CD4-positive, alpha-beta T cell treated with Interferon gamma for 1 hour (primary cell): ENCODE data around the gene RGL4.

Experiments
- DNase-seq: peaks from one replicate; pipeline ENCODE4 v3.0.0-alpha.2; 2020

Gene RGL4

GRCh38 chr22:23681026-23681809 is 9.6 kb upstream of the RGL4 start:
- no peak for DNase-seq

GRCh38 chr22:23682077-23682476 is 8.7 kb upstream of the RGL4 start:
- no peak for DNase-seq

DNA sequence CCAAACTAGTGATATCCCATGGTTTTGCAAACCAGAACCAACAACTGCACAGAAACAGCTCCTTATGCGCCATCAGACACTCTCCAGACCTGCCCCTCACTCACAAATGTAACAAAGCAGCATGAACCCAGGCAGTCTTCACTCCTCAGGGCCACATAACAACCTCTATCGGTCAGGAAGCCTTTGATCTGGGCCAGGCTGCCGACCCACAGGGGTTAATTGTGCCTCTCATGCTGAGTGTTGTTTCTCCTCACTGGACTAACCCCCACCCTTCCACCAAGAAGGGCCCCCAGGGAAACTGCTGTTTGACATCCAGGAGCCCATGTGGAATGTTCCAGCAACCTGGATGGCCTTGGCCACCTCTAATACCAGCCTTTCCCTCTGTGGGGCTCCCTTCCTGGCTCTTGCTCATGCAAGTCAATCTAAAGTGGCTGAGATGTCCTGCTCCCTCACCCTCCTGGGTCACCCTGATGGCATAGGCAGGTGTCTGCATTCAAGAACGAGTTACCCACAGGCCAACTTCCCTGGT is 7.9 kb upstream of the RGL4 start:
- DNase-seq, result no peak

DNA sequence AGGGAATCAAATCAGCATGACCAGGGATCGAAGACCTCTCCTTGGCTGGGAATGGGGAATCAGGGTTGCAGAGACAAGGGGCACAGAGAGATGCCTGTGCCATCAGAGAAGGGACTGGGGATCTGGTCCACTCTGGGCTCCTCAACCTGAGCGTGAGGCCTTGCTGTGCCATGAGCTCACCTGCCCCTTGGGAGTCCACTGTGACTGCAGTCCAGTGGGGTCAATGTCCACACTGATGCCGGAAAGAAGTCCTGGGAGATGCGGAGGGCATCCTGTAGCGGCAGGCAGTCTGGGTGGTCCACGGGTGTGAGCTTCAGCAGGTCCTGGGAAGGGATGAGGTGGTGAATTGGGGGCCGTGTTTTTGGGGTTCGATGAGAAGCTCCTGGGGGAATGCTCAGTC is 7.3 kb upstream of the RGL4 start:
- no peak for DNase-seq

GRCh38 chr22:23684026-23684425 is 6.8 kb upstream of the RGL4 start:
- no peak for DNase-seq

- no peak for DNase-seq
Observed at GRCh38 chr22:23684561-23685031, 6.2 kb upstream of the RGL4 start.

DNA sequence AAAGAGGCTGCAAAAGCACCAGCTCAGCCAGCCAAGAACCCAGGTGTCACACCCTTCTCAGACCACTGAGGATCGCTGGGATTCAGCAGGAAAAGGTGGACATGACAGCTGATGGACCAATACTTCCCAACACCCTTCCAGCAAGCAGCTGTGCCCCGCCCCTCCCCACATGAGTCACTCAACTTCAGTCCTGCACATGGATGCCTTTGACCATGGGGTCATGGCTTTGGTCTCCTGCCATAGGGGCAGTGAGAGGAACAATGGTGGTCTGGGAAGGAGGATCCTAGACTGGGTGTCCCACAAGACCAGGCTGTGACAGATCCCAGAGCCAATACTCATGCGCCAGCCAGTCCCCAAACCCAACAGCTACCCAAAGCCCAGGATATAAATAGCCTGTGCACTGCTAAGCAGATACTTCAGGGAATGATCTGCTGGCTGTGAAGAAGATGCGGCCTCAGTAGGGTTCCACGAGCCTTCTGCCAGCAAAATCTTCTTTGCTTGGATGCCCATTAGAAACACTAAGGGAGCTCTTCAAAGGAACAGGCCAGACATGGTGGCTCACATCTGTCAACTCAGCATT is 5.5 kb upstream of the RGL4 start:
- no peak for DNase-seq

DNA sequence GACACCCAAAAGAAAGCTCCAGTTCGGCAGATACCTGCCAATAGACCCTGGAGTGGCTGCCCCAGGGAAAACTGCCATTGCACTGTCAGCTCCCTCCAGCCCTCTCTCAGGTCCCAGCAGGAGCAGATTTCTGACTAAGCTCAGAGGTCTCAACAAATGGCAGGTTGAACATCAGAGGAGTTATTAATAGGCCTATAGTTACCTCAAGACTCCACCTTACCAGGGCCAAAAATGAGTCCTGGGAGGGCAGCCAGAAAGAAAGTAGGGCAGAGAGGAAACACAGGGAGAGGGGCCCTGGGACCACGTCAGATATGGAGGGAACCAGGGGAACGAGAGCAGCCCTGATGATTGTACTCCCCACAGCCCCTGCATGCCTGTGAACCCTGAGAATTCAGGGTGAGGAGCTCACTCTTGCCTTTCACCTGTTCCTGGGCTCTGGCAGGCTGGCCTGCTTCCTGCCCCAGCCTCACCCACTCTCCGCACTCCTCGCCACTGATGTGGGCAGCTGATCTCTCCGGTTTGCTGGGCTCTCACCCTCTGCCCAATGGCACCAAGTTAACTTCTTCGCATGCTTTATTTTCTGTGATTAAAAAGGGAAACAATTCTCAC is 4.3 kb upstream of the RGL4 start:
- DNase-seq, result no peak

- no peak for DNase-seq
Observed at GRCh38 chr22:23688121-23688520, 2.7 kb upstream of the RGL4 start.

DNA sequence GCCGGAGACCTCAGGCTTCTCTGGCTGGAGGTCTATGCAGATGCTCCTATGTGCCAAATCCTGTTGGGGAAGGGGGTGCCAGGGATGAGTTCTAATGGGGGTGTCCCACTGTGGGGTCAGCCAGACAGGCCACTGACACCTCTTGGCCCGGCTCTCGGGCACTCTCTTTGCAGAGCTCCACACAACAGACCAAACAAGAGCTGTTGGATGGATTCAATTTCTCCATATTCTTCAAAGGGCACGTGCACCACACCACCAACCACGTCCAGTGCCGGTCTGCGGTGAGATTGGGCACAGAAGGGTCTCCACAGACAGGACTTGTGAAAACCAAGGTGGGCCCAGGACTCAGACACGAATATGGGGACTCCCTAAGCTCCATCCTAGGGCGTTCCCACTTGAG is 2.2 kb upstream of the RGL4 start:
- no peak for DNase-seq

- DNase-seq, result no peak
Observed at GRCh38 chr22:23689414-23689813, 1.4 kb upstream of the RGL4 start.

GRCh38 chr22:23691748-23692423 is 1.1 kb downstream of the RGL4 start:
- DNase-seq, result no peak

DNA sequence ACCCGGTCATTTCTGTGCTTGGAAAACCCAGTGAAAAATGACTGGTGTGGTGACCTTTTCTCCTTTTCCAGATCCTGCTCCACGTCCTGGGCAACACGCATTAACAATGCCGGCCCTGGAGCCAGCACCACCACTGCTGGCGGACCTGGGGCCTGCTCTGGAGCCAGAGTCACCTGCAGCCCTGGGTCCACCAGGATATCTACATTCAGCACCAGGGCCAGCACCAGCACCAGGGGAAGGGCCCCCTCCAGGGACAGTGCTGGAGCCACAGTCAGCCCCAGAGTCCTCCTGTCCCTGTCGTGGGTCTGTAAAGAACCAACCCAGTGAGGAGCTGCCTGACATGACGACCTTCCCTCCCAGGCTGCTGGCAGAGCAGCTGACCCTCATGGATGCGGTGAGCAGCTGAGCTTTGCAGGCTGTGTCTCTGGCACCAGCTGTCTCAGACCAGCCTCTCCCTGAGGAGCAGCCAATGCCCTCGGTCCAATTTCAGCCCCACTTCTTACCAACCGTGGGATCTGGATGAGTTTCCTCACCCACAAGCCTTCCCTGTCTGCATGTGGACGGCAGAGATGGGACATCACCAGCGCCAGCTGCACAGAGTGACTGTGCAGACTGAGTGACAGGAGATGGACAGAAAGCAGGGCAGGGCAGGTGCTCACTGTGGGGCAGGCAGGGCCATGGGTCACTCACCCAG is 1.9 kb downstream of the RGL4 start:
- DNase-seq, result no peak

DNA sequence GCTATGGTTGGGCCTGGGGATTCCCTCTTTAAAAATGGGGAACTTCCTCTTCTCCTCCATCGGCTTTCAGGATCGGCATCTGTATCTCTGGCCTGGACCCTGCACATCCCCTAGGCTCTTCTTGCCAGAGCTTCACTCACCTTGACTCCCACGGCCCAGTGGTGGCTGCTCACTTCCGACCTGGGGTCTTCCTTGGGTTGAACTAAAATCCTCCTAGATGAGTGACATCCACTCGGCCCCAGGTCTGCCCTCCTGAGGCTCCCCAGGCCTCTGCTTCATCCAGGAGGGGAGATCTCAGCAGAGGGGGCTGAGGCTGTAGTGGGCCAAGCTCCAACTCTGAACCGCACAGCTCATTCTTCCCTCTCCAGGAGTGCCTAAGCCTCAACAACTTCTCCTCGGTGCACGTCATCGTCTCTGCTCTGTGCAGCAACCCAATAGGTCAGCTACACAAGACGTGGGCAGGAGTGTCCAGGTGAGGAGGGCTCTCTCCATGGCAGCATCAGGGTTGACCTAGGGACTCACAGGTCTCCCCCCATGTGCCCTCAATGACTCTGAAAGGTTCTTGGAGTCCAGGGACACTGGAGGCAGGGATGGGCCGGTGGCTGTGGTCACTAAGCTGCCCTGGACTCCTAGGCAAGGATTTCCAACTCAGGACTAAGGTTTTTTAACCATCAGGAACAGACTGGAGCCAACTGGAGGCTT is 3.3 kb downstream of the RGL4 start:
- no peak for DNase-seq

DNA sequence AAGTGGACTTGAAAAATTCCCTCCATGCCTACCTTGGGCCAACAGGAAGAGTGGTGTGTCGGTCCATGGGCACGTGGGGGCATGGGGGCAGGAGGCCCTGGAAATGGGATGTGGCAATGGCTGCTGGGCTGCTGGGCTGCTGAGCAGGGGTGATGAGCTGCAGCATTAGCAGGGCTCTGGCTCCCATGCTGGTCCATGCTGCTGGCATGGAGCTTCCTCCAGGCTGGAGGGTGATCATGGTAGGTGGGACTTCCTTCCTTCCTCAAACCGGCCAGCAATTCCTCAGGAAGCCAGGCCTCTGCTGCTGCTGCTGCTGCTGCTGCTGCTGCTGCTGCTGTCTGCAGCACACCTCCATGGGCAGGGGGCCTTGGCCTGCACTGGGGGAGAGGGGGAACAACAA is 4.3 kb downstream of the RGL4 start:
- DNase-seq, result no peak

GRCh38 chr22:23695571-23696325 is 4.9 kb downstream of the RGL4 start:
- no peak for DNase-seq

GRCh38 chr22:23696326-23696851 is 5.6 kb downstream of the RGL4 start:
- peak; percentile 84 for DNase-seq

DNA sequence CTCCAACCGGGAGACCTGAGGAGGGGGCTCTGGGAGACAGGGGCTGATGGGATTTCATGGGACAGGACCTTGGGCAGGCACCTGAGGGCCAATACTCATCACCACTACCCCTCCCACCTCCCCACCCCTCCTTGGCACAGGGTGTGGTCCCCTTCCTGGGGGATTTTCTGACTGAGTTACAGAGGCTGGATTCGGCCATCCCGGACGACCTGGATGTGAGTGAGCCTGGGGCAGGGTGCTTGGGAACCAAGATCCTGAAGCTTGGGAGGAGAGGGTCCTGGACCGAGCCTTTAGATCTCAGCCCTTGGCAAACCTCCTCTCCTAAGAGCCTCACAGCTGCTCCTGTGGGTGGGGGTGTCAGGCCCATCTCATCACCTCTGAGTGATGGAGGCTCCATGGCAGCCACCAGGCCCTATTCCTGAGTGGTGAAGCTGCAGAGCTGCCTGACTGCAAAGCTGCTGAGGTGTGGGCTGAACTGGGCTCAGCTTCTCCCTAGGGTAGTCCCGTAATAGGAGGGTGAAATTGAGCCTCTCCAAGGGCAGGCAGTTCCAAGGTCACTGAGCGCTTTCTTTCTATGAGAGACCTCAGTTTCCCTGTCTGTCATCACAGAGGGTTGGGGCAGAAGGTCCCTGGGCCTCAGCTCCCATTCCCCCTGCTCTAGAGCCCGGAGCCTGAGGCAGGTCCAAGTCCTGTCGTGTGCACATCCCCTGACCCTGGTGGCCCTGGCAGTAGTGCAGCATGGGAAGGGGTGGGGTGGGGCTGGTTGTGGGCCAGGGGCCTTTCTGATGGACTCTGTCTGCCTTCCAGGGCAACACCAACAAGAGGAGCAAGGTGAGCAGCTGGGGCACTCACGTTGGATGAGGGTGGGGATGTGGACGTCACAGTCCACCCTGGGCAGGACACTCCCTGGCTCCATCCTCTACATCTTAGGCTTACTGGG is 6.5 kb downstream of the RGL4 start:
- DNase-seq, result no peak

GRCh38 chr22:23698094-23698493 is 7.3 kb downstream of the RGL4 start:
- no peak for DNase-seq

DNA sequence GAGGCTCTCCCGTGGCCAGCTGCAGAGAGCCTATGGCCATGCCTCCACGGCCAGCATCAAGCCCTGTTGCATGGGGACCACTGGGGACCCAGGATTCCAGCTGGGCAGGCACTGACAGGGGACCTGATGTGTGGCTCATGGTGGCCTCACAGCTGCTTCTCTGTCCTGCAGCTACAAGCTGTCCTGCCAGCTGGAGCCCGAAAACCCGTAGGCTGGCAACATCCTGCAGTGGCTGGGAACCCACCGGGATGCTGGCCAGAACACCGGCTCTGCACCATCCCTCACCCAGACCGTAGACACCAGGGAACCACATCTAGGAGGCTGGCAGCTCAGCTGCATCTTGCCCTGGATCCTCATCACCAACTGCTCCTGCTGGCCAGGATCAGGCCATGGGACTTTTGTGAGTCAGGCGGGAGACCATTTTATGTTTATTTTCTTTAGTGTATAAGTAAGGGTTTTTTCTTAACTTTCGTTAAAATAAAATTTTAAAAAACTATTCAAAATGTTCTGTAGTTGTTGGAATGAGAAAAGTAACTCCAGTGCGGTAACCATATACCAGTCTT is 7.9 kb downstream of the RGL4 start:
- no peak for DNase-seq
